Measurements from ENCODE around the gene CFDP1. TPM values are rescaled to one million over a fixed set of nuclear protein-coding genes. Genes with fewer than 3 reads are reported as not detected.

The CFDP1 gene
- total RNA-seq, 1 experiment from 2014 or later = 44.7 TPM

GRCh38 chr16:75257886-75258806 is 175.2 kb downstream of the CFDP1 start:
- intact Hi-C loops (cut with micrococcal nuclease) = no loop called here
- Mint-ChIP-seq H3K9me3 (ENCODE audit: unreplicated experiment) (no peaks in the 10 kb centered on the region), H3K4me1 (ENCODE audit: insufficient read depth, unreplicated experiment) (peaks cover 27% of the 10 kb centered on the region), H3K27ac (ENCODE audit: low read depth, unreplicated experiment) (no peak overlapping the region), H3K27me3 (ENCODE audit: insufficient read depth, unreplicated experiment) (no peaks in the 10 kb centered on the region), H3K4me3 (ENCODE audit: unreplicated experiment) (no peak overlapping the region), H3K36me3 (ENCODE audit: insufficient read depth, unreplicated experiment) (peaks cover 18% of the 10 kb centered on the region)
- BruUV-seq (replicated peaks) = no TSS peak
- DNase-seq (ENCODE audit: unreplicated experiment) = no peak
- TF ChIP-seq CTCF (IDR thresholded peaks at IDR 0.05; ENCODE audit: unreplicated experiment) = no peak
- POLR2A ChIA-PET = interaction anchor here (0.6 kb wide), 1 partner anchor 47 kb away, joined by 3 read pairs; no protein-coding TSS in a partner anchor
- CTCF ChIA-PET = interaction anchor here (1.1 kb wide), 1 partner anchor 143 kb away, joined by 3 read pairs; no protein-coding TSS in a partner anchor

- ChIA-PET POLR2A (interaction anchor here (0.6 to 3.6 kb wide), 2 partner anchors 48 to 121 kb away, joined by 3 to 16 read pairs; no protein-coding TSS in a partner anchor), CTCF (interaction anchor here (0.5 to 1.1 kb wide), 3 partner anchors 22 to 145 kb away, joined by 3 read pairs; no protein-coding TSS in a partner anchor)
- DNase-seq (ENCODE audit: unreplicated experiment) = no peak
- no peak overlapping the region for H3K4me3 Mint-ChIP-seq (ENCODE audit: unreplicated experiment)
- H3K27me3 Mint-ChIP-seq (ENCODE audit: insufficient read depth, unreplicated experiment) = no peaks in the 10 kb centered on the region
- no peaks in the 10 kb centered on the region for H3K9me3 Mint-ChIP-seq (ENCODE audit: unreplicated experiment)
- no TSS peak for BruUV-seq (replicated peaks)
- TF ChIP-seq CTCF (IDR thresholded peaks at IDR 0.05; ENCODE audit: unreplicated experiment) = no peak
- H3K27ac Mint-ChIP-seq (ENCODE audit: low read depth, unreplicated experiment) = no peak overlapping the region
- intact Hi-C loops (cut with micrococcal nuclease) = no loop called here
- peaks cover 11% of the 10 kb centered on the region for H3K36me3 Mint-ChIP-seq (ENCODE audit: insufficient read depth, unreplicated experiment)
- peaks cover 32% of the 10 kb centered on the region for H3K4me1 Mint-ChIP-seq (ENCODE audit: insufficient read depth, unreplicated experiment)
Measured at GRCh38 chr16:75256696-75257343, 176.5 kb downstream of the CFDP1 start.

- H3K9me3 Mint-ChIP-seq (ENCODE audit: unreplicated experiment) = no peaks in the 10 kb centered on the region
- intact Hi-C loops (cut with micrococcal nuclease) = no loop called here
- H3K27ac Mint-ChIP-seq (ENCODE audit: low read depth, unreplicated experiment) = no peak overlapping the region
- peaks cover 34% of the 10 kb centered on the region for H3K4me1 Mint-ChIP-seq (ENCODE audit: insufficient read depth, unreplicated experiment)
- TF ChIP-seq CTCF (IDR thresholded peaks at IDR 0.05; ENCODE audit: unreplicated experiment) = no peak
- H3K27me3 Mint-ChIP-seq (ENCODE audit: insufficient read depth, unreplicated experiment) = no peaks in the 10 kb centered on the region
- DNase-seq (ENCODE audit: unreplicated experiment) = no peak
- CTCF ChIA-PET = interaction anchor here (0.5 to 1.0 kb wide), 3 partner anchors 21 to 135 kb away, joined by 3 read pairs; no protein-coding TSS in a partner anchor
- BruUV-seq (replicated peaks) = no TSS peak
- no peak overlapping the region for H3K4me3 Mint-ChIP-seq (ENCODE audit: unreplicated experiment)
- POLR2A ChIA-PET = interaction anchor here (3.6 to 3.9 kb wide), 2 partner anchors 50 to 121 kb away, joined by 16 to 65 read pairs; no protein-coding TSS in a partner anchor
- peaks cover 11% of the 10 kb centered on the region for H3K36me3 Mint-ChIP-seq (ENCODE audit: insufficient read depth, unreplicated experiment)
Measured at GRCh38 chr16:75256059-75256571, 177.2 kb downstream of the CFDP1 start.

Measured in MCF 10A (cell line).